Stimulated activated CD8-positive, alpha-beta memory T cell treated with anti-CD3 and anti-CD28 coated beads, Interleukin-7, amount 100 ng/mL, for 24 hours (primary cell): ENCODE data around the gene AGO1.
"Not testable (repeated sequence)": the region's sequence is repeated elsewhere in the genome, so short reads cannot be mapped to it uniquely, and the experiment has no call there.

Experiments used
- DNase-seq: peaks from one replicate; pipeline ENCODE4 v3.0.0-alpha.2; 2020; ENCODE audit warnings: low read depth

The AGO1 gene

DNA sequence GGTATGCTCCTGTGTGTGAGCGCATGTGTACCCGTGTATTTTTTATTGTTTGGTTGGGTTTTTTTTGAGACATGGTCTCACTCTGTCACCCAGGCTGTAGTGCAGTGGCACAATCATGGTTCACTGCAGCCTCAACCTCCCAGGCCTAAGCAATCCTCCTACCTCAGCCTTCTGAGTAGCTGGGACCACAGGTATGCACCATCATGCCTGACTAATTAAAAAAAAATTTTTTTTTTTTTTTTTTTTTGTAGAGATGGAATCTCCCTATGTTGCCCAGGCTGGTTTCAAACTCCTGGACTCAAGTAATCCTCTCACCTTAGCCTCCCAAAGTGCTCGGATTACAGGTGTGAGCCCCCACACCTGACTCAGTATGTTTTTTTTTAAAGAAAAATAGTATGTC lies 89.6 kb downstream of the AGO1 start:
- DNase-seq = not testable (repeated sequence)

- no peak for DNase-seq
These were observed 97.1 kb downstream of the AGO1 start for GRCh38 chr1:35980090-35980489.
